HCT116 (cell line): ENCODE data around the gene TRAF3. TPM values are rescaled to one million over a fixed set of nuclear protein-coding genes. Genes with fewer than 3 reads are reported as not detected.

Experiments
- ATAC-seq: fragments of 200-7000 bp; cut with Tn5 transposase; 2 replicates; pipeline ENCODE4 v1.9.1; 2020; ENCODE audit warnings: mild to moderate bottlenecking, moderate library complexity
- BruUV-seq: library from RNA; stranded (reverse); fragments of 400-500 nt; replicated peaks from 2 replicates; lab custom pipeline; 2021; lab: Mats Ljungman, UMichigan
- CTCF ChIA-PET: fragments of 300-600 bp; sonication (Branson Sonifier 250); formaldehyde crosslinking; loops from one replicate; lab custom pipeline; 2021; ENCODE audit warnings: antibody characterized with exemption; lab: Charles Lee
- POLR2A ChIA-PET: fragments of 300-600, 350-600 bp; sonication (Branson Sonifier 250); formaldehyde crosslinking; loops from one replicate; lab custom pipeline; 2021; ENCODE audit warnings: antibody characterized with exemption; lab: Charles Lee
- RAD21 ChIA-PET, 2 experiments: fragments of 300-600 bp; sonication (Branson Sonifier 250); formaldehyde crosslinking; loops; one replicate each; lab custom pipeline; 2023; ENCODE audit warnings: low total read pairs in 2 of 2; ENCODE audit not compliant: uncharacterized antibody in 2 of 2, unreplicated experiment in 2 of 2, low non-redundant PET in 1 of 2; lab: Charles Lee
- DNase-seq: peaks from one replicate; pipeline ENCODE4 v3.0.0-alpha.2; 2010; ENCODE audit warnings: low read depth, low spot score
- H2AFZ ChIP-seq: fragments of 200-600 bp; shearing (Covaris generic), sonication (generic); 2 replicates; pipeline ENCODE4 v1.6.1; 2017; ENCODE audit warnings: low read depth, mixed run types, mixed read lengths, antibody characterized with exemption, low read length; ENCODE audit not compliant: poor library complexity, severe bottlenecking
- H3K27ac ChIP-seq: 2 replicates; pipeline ENCODE4 v1.5.1; 2012; ENCODE audit warnings: low read depth, low read length
- H3K27me3 ChIP-seq: fragments of 200-600 bp; sonication (generic); 2 replicates; pipeline ENCODE4 v1.6.1; 2016; ENCODE audit warnings: mixed run types, low read length, mixed read lengths; ENCODE audit not compliant: insufficient read depth
- H3K36me3 ChIP-seq, 2 experiments: fragments of 200-500 bp in 1 of 2; fragments of 200-600 bp in 1 of 2; sonication (Bioruptor generic) in 1 of 2; sonication (generic) in 1 of 2; 2 replicates each; pipeline versions ENCODE4 v1.5.1 to v1.6.1; 2014 to 2016; ENCODE audit warnings: low read length in 2 of 2, inconsistent platforms in 1 of 2, mixed read lengths in 1 of 2, mixed run types in 1 of 2; ENCODE audit not compliant: insufficient read depth in 2 of 2, control insufficient read depth in 1 of 2
- H3K4me1 ChIP-seq, 2 experiments: fragments of 200-600 bp in 1 of 2; sonication (generic) in 1 of 2; 2 replicates each; pipeline versions ENCODE4 v1.5.1 to v1.6.1; 2012 to 2017; ENCODE audit warnings: low read length in 2 of 2, inconsistent platforms in 1 of 2, mild to moderate bottlenecking in 1 of 2, mixed read lengths in 1 of 2, mixed run types in 1 of 2, moderate library complexity in 1 of 2; ENCODE audit not compliant: insufficient read depth in 2 of 2, control insufficient read depth in 1 of 2
- H3K4me2 ChIP-seq: fragments of 200-600 bp; sonication (generic); 2 replicates; pipeline ENCODE4 v1.6.1; 2017; ENCODE audit warnings: mixed run types, low read length, mixed read lengths
- H3K4me3 ChIP-seq, 2 experiments: fragments of 200-600 bp in 1 of 2; sonication (generic) in 1 of 2; replicated peaks in 1 of 2; 2 replicates each; pipeline ENCODE4 v1.5.1; 2011 to 2016; ENCODE audit warnings: low read length in 2 of 2, control low read depth in 1 of 2, low read depth in 1 of 2, mild to moderate bottlenecking in 1 of 2, mixed read lengths in 1 of 2, mixed run types in 1 of 2
- H3K79me2 ChIP-seq: fragments of 200-600 bp; sonication (generic); 2 replicates; pipeline ENCODE4 v1.6.1; 2017; ENCODE audit warnings: mild to moderate bottlenecking, mixed run types, low read length, moderate library complexity, mixed read lengths; ENCODE audit not compliant: insufficient read depth
- H3K9ac ChIP-seq: fragments of 200-600 bp; sonication (generic); 2 replicates; pipeline ENCODE4 v1.6.1; 2016; ENCODE audit warnings: low read length, mixed read lengths
- H3K9me2 ChIP-seq: fragments of 200-600 bp; sonication (generic), shearing (Covaris generic); 2 replicates; pipeline ENCODE4 v1.6.1; 2017; ENCODE audit warnings: mixed run types, mild to moderate bottlenecking, moderate library complexity; ENCODE audit not compliant: insufficient read depth
- H3K9me3 ChIP-seq, 2 experiments: fragments of 200-500 bp in 1 of 2; fragments of 200-600 bp in 1 of 2; sonication (Bioruptor generic) in 1 of 2; sonication (generic) in 1 of 2; 2 replicates each; pipeline ENCODE4 v1.6.1; 2014 to 2017; ENCODE audit warnings: low read length in 2 of 2, mixed read lengths in 2 of 2, inconsistent platforms in 1 of 2, low read depth in 1 of 2, mild to moderate bottlenecking in 1 of 2, mixed run types in 1 of 2, moderate library complexity in 1 of 2; ENCODE audit not compliant: control insufficient read depth in 1 of 2, insufficient read depth in 1 of 2
- H4K20me1 ChIP-seq: fragments of 200-600 bp; sonication (generic), shearing (Covaris generic); 2 replicates; pipeline ENCODE4 v1.6.1; 2017; ENCODE audit warnings: mixed run types, mild to moderate bottlenecking, moderate library complexity; ENCODE audit not compliant: insufficient read depth
- CBX3 ChIP-seq: IDR thresholded peaks from 2 replicates; pipeline ENCODE4 v1.6.1; 2012; ENCODE audit warnings: low read depth
- EGR1 ChIP-seq: IDR thresholded peaks from 2 replicates; pipeline ENCODE4 v1.6.1; 2012; ENCODE audit warnings: low read depth
- EZH2 ChIP-seq: fragments of 200-600 bp; sonication (generic); IDR thresholded peaks from 2 replicates; pipeline ENCODE4 v1.6.1; 2017; ENCODE audit warnings: antibody characterized with exemption, mixed run types
- intact Hi-C: fragments of 100-400 bp; cut with micrococcal nuclease; formaldehyde crosslinking; loops from 2 replicates; pipeline ENCODE4 v1.10.0; 2022
- total RNA-seq: library from RNA; stranded (reverse); gene quantifications from one replicate; pipeline ENCODE4 v1.2.1, GENCODE V29; 2021; ENCODE audit not compliant: unreplicated experiment
- TF ChIP-seq, protein P1 (sequence below): IDR thresholded peaks from 2 replicates; pipeline ENCODE4 v1.6.1; 2012

TRAF3 gene
- total RNA-seq, 1 experiment from 2014 or later: 32.1 TPM

- Histone ChIP-seq H3K4me1 (peaks cover 14 to 28% of the 10 kb centered on the region in 2 experiments), H3K9me2 (no peaks in the 10 kb centered on the region), H3K36me3 (peaks cover 2 to 8% of the 10 kb centered on the region in 2 experiments; a peak in 1 of 4 replicates), H3K9ac (no peak overlapping the region), H3K9me3 (no peaks in the 10 kb centered on the region), H3K4me2 (no peak overlapping the region), H2AFZ (no peak overlapping the region), H3K79me2 (no peaks in the 10 kb centered on the region), H3K4me3 (no peak overlapping the region), H3K27me3 (no peaks in the 10 kb centered on the region), H4K20me1 (no peaks in the 10 kb centered on the region), H3K27ac (no peak overlapping the region)
- ChIA-PET CTCF (no interaction called here), RAD21 (no interaction called here), POLR2A (no interaction called here)
- no peak for DNase-seq
- no TSS peak for BruUV-seq
- no peak for TF ChIP-seq EZH2
- TF ChIP-seq, protein P1, sequence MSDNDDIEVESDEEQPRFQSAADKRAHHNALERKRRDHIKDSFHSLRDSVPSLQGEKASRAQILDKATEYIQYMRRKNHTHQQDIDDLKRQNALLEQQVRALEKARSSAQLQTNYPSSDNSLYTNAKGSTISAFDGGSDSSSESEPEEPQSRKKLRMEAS: no peak
- intact Hi-C loops: no loop called here
- no peak for ATAC-seq
Observed at GRCh38 chr14:102932484-102933248, 155.4 kb downstream of the TRAF3 start.

DNA sequence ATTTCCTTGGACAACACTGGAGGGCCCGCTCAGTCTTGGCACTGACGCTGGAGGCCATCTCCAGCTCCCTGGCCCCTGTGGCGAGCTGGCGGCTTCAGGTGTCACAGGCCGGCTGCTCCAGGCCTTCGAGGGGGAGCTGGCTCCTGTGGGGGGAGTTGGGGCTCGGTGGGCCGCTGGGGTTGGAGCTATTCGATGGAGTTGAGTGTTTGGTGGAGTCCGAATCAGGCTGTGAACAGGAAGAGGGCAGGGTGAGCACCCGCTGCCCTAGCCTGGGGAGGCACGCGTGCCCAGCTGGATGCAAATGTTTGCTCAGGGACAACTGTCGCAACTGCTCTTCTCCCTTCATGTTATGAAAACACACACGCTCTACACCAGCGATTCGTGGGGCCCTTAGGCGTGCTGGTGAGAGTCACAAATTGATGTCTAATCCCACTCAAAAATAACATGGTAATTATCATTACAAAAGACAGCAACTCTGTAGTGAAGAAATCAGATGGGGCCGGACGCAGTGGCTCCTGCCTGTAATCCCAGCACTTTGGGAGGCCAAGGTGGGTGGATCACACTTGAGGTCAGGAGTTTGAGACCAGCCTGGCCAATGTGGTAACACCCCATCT lies 156.5 kb downstream of the TRAF3 start:
- peaks cover 2 to 8% of the 10 kb centered on the region in 2 experiments; a peak in 2 of 4 replicates for H3K36me3 ChIP-seq
- no peak overlapping the region for H3K27ac ChIP-seq
- no peaks in the 10 kb centered on the region for H3K9me2 ChIP-seq
- H3K4me2 ChIP-seq: no peak overlapping the region
- no peak overlapping the region for H2AFZ ChIP-seq
- H3K27me3 ChIP-seq: no peaks in the 10 kb centered on the region
- no peak overlapping the region for H3K4me3 ChIP-seq
- CTCF ChIA-PET: no interaction called here
- no peaks in the 10 kb centered on the region for H4K20me1 ChIP-seq
- H3K79me2 ChIP-seq: no peaks in the 10 kb centered on the region
- intact Hi-C loops: no loop called here
- RAD21 ChIA-PET: no interaction called here
- peaks cover 9 to 18% of the 10 kb centered on the region in 2 experiments for H3K4me1 ChIP-seq
- H3K9ac ChIP-seq: no peak overlapping the region
- TF ChIP-seq CBX3 (no peak), EGR1 (no peak)
- no peak for ATAC-seq
- no TSS peak for BruUV-seq
- no peak for DNase-seq
- POLR2A ChIA-PET: no interaction called here
- no peaks in the 10 kb centered on the region for H3K9me3 ChIP-seq
